Hippocampal formation (tissue), 2 donors: ENCODE data around the gene CACNA2D2.

Experiments used
- DNase-seq, 2 donors: peaks; one replicate each; lab custom pipeline; 2025; lab: John Stamatoyannopoulos, UW

Gene CACNA2D2

DNA sequence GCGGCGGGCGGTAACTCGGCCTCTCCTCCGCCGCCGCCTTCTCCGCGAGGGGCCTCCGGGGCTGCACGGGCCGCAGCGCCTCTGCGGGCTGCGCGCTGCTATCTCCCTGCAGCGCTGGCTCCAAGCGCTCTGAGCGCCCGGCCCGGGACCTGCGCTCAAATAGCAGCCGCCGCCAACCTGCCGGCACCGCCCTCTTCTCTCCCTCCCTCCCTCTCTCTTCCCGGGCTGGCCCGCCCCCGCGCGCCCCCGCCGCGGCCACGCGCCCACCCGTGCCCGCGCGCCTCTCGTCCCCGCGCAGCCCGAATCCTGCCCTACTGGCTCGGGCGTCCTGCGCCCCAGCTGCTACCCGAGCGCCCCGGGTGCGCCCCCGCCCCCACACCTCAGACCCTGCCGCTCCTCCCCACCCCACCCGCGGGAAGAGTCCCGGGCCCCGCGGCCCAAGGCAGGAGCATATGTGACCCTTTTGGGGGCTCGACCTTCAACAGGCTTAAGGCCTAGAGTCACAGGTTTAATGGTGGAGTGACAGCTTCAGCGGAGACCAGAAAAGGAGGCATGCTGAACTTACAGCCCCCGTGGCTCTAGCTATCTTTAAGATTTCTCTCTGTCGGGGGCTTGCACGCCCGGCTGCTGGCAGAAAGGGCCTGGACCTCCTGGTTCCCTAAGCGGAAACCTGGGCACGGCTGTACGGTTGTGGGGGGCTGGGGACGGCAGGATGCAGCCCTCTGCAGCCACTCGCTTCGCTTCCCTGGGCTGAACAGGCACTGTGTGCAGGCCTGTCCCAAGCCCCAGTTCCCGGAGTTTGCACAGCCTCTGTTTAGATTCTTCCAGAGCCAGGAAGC, at the start of gene CACNA2D2:
CACNA2D2 (minus strand) TSS at position 131 of the 839 bp plus-strand sequence. CDS start 211 bp downstream, outside the sequence.
- peak in 1 of 2 donors; percentile 25 for DNase-seq

DNA sequence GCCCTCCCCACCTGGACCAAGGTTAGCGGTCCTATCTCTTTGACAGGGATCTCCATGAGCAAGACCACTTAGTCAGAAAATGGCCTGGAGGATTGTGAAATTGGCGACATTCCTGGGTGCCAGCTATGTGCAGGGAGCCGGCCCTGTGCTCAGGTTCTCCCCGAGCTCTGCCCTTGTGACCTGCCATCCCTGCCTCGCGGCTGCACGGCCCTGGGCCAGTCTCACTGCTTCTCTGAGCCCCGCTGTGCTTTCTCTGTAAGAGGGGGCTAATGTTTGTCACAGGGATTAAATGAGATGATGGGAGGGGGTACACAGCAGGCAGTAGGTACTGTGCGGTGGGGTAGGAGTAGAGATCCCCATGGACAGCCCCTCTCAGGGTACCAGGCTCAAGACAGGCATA, 49.2 kb upstream of the CACNA2D2 start:
- DNase-seq, result no peak

DNA sequence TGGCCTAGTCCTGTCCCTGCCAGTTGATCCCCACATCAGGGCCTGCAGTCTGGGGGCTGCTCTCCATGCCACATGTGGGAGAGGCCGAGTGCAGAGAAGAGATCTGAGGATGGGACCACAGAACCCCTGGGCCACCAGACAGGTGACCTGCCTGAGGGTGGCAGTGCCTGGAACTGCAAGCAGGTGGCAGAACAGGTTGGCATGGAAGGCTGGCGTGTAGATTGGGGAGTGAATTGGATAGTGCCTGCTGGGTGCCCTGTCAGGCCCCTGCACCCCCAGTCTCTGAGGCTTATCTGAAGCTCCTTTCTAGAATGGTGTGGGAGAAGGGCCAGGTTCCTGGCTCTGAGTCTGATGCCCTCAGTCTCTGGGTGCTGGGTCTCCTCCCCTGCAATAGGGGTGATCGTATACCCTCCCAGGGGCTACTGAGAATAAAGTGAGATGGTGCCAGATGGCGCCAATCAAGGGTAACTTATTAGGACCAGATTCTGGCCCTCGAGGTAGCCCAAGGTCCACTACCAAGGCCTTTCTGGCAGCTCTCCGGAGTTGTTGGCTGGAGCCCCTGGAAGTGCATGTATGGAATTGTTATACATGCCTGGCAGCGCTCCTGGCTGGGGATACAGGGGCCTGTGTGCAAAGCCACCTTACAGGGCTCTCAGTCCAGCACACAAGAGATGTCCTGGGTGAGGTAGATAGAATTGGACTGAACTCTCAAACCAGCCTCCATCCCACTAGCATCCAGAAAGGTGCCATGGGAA, 48.4 kb upstream of the CACNA2D2 start:
- no peak for DNase-seq

DNA sequence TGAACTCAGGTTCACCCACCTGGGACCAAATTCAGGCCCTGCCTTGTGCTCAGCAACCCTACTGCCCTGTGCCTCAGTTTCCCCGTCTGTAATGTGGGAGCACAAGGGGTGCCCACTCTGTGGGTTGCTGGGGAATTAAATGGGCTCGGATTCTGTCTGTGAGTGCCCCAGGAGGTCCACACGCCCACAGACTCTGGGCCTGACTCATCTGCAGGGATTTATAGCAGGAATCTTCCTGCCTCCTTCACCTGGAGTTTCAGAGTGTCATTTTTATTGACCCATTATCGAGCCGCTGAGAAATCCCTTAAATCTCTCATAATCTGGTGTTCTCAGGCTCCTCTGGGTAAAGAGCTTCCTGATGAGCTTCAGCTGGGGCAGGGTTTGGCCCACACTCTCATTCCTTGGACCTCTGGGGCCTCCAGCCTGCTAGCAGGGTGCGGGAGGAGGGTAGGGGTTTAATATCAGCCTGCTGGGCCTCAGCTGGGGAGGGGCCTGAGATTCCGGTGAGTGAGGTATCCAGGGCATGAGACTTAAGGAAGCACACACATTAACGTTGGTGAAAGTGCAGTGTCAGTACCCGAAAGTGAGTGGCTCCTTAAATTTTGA, 47.7 kb upstream of the CACNA2D2 start:
- DNase-seq, result no peak

DNA sequence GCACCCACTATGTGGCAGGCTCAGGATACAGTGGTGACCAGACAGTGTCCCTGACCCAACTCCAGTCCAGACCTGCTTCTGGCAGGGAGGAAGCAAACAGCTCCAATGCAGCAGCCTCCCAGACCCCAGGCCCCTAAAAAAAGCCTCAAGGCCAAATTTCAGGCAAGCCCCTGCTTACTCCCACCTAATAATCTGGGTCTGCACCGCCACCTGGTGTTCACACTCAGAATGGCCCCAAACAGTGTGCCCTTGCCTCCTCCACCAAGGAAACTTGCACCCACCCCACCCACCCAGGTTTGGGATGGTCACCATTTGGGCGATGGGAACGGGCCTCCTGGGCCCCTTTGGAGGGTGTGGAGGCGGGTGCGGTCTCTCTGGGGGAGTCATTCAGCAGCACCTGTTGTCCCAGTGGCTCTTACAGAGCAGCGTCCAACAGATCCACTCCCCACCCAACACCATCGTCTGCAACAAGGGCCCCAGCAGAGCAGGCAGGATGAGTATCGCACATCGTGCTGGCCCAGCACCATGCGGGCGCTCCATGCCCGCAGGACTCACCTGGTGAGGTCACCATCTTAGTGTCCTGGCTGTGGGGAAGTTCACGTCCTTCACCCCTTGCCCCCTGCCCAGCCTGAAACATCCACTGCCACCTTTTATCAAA, 46.8 kb upstream of the CACNA2D2 start:
- DNase-seq, result peak in 1 of 2 donors; percentile 29

DNA sequence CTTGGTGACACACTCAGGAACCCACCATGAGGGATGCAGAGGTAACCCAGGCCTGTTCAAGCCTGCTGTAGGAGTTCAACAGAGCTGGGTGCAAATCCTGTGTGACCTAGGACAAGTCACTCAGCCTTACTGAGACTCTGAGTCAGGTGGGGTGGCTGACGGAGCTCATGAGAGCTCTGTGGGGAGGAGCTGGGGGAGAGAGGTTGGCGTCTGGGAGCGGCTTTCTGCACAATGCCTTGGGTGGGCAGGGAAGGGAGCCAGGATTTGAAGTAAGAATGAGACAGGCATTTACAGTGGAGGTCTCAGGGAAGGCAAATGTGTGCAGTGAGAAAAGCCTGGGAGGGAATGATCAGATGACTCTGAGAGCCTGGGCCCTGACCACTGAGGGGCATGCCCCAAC, 45.8 kb upstream of the CACNA2D2 start:
- no peak for DNase-seq

DNA sequence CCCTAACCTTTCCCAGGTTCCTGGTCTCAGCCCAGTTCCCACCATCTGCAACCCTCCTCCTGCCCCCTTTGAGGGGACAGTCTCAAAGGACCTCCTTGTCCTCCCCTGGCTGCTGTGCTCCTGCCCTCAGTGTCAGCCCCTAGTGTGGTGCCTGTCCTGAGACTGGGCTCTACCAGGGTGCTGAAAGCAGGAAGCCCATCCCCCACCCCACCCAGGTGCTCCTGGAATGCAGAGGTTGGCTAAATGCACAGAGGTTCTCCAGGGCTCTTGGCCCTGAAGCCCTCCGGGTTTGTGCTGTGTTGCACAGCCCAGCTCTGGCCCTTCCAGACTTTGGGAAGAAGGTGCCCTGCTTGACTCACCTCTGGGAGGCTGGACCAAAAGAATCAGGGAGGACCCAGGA, 42.3 kb upstream of the CACNA2D2 start:
- no peak for DNase-seq

DNA sequence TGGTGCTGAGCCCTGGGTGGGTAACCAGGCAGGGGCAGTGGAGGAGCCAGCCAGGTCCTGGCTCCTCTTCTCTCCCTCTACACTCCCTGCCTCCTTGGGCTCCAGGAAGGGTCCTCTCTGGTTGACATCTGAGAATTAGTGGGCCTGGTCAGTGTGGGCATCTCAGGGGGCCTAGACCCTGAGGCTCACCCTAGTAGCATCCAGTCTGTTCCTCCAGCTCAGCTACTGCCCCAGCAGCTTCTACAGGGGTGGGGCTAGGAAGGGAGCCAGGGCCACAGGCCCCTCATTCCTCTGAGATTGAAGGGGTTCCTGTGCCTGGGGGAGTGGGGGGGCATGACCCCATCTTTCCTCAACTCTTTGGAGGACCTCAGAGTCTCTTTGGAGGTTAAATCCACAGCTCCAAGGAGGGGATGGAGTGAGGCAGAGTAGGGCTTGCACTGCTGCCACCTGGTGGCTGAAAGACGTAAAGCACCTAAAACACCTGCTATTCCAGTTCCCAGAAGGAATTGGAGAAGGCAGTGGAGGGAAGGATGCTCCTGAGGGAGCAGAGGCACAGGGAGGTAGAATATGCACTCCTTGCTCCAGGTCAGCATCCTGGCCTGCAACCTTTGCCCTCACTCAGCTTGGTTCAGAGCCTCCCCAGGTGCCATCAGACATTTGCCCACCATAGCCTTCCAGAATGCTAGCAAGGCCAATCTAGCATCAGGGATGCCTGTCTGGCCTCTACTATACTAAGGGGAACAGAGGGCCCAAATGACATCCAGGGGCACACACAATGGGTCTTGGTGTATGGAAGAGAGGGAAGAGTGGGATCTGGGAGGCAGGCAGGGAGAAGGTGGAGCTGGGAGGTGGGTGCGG, 39.0 kb upstream of the CACNA2D2 start:
- DNase-seq, result peak; percentile 39 to 46

DNA sequence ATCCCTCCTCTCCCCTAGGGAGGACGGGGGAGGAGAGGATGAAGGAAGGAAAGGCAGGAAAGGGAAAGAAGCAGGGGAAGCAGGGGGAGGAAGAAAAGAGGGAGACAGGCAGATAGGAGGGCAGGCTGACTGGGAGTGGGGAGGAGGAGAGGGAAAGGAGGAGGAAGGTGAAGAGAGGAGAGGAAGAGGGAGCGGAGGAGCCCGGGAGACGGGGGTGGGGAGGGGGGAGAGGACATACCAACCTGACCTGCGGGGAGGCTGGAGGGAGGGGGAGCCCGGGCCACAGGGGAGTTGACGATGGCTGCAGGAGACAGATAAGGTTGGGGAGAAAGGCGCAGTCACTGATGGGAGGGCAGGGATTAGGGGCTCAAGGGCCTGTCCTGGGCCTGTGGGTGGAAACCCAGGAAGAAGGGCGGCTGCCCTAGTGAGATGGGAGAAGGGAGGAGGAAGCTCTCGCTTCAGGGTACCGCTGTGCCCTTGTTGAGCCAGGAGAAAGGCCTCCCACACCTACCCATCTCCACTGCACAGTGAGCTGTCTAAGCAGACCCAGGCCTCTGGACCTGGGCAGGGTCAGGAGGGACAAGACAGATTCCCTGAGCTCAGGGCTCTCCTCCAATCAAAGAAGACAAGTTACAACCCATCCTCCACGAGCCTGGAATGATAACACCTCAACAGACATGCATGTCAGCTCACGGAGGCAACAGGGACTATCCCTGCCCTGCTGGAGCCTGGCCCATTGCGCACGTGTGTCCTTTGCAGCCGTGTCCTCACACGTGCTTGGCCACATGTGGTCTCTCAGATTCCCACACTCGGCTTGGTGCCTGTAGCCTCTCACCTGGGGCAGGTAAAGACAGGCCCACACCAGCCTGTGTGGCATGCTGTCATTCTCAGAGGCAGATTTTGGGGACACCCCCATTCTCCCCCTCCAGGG, 36.2 kb upstream of the CACNA2D2 start:
- DNase-seq, result no peak

DNA sequence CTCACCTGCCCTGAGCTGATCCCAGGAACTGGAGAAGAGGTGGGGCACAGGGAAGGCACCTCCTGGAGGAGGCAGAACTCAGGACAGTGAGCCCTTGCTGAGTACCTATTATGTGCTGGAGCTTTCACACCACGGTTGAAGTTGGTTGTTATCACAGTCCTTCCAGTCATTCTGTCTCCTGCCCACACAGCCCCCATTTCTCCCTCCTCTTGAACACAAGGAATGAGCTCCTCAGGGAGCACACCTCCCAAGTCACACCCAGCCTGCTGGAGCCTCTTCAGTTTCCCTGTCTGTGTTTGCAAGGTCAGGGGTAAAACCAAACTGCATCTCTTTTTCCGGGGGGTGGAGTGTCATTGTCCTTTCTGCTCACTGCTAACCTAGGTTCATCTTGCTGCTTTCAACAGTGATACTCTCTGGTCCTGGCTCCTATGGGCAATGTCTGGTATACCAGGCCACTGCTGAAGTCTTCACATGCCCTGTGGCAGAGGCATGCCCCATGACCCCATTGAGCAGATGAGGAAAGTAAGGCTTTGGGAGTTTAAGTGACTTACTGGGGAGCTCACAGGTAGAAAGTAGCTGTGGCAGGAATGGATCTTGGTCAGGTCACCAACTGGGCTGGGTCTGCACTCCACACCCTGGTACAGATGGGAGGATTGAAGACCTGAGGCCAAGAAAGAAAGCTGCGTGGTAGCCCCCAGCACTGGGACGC, 34.1 kb upstream of the CACNA2D2 start:
- no peak for DNase-seq

DNA sequence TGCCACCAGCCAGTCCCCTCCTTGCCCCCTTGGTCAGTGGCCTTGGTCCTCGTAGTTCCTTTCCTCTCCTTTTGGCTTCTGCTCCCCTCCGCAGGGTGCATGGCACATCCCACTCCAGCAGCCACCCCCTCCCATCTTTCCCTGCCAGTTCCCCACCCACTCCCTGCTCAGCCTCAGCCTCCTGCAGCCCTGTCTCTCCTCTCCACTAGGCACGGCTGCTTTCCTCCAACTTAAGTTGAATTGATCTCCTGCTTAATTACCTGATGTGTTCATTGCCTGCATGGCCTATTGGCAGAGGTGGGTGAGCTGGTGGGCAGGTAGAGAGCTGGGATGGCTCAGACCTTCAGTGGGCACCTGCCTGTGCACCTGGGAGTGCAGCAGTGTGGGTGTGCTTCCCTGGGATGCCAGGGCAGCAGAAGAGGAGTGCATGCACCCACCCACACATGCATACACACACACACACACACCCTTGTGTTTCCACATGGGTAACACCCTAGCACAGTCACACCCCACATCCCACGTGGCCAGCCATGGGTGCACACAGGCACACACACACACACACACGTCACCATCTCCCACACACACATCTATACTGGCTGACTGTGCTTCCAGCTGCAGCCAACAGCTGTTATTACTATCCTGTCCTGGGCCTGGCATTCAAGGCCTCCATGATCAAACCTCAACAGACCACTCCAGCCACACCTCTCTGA, 33.2 kb upstream of the CACNA2D2 start:
- no peak for DNase-seq

DNA sequence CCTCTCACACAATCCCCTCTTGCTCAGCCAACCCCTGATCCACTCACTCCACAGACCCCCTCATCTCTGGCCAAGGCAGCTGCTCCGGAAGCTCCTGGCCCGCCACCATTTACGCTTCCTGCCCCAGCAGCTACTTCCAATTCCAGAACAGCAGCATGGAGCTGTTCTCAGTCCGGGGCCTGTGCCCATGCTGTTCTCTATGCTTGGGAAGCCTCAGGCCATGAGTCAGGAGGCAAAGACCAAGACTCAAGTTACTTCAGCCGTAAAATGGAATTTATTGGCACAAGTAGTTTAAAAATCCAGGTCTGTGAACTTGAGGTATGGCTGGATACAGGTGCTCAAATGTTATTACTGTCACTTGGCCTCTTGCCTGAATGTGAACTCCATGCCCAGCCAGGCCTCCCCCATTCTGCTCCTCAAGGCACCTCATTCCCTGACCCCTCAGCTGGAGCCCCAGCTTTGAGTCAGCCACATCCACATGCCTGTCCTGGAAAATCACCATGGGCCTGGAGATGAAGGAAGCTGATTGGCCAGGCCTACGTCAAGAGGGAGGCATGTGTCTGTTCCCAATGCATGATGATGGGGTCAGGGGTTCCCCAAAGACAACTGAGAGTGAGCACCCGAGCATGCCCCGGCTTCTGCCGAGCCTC, 31.4 kb upstream of the CACNA2D2 start:
- no peak for DNase-seq

DNA sequence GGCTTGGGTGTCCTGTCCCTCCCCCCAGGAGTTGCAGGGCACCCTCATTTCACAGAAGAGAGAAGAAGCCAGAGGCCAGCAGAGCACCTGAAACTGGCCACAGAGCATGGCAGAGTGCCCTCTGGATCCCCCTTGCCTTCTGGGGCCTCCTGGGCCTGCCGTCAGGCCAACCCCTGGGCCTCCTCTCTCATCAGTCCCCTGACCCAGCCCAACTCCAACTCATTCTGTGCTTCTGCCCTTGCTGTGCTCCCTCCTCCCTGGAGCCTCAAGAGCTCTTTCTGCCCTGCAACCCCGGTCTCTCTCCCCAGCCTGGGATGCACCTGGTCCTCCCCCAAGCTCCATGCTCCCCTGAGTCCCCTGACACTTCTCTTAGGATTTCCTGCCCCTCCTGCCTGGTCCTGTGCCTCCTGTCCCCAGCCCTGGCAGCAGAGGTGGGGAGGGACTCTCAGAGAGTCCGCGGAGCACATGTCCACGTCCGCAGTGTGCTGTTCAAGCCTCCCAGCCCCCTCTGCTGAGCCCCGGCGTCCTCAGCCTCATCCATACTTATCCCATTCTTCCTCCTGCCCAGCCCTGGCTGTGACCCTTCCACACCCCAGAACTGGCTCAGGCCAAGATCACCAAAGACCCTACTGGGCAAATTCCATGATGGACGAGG, 30.5 kb upstream of the CACNA2D2 start:
- DNase-seq, result no peak

DNA sequence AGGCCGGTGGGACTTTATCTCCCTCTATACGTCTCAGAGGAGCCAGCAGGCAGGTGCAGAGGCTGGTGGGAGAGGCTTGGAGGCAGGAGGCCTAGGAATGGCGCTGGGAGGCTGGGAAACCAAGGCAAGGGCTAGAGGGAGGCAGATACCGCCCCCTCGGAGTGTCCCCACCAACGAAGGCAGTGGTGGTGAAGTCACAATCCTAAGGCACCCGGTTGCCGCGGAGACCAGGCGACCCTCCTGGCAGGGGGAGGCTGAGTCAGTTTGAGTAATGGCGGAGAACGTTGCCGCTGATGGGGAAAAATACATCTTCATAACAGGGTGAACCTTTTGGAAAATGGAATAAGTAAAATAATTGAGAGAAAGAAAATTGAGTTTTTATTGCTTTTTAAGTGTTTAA, 29.9 kb upstream of the CACNA2D2 start:
- no peak for DNase-seq

DNA sequence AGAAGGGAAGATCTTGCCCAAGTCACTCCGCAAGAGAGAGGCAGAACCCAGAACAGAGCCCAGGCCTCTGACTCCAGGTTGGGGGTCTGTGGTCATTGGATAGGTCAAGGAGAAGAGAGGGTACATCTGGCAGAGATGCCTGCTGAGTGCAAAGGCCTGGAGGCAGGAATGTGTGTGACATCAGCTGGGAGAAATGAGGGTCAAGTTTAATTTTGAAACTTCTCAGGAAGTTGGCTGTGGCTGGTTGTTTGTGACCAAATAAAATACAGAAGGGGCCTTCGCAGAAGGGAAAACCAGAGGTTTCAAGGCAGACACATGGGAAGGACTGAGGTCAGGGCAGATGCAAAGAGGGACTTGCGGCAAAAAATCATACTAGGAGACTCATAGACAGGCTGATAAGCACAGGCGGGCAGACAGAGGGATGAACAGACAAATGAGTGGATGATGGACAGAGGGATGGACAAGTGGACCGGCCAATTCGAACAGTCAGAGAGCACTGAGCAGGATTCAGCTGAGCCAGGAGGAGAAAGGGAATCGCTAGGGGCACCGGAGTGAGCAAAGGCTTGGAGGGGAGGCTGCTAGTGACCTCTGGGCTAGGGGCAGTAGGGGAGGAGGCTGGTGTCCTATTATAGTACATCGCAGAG, 28.8 kb upstream of the CACNA2D2 start:
- DNase-seq, result no peak

DNA sequence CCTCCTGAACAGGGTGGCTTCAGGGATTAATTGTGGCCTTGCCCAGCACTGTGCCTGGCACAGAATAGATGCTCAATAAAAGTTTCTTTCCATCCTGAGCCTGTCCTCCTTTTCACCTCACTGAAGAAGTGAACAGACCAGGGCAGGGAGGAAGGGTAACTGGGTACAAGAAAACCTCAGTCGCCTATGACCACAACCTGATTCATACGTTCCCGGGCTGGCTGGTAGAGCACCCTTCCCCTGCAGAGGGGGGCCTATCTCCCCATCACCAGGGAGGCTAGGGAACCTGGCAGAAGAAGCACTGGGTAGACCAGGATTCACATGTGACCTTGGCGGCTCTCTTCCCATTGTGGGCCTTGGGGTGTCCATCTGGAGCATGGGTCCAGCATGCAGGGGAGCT, 27.8 kb upstream of the CACNA2D2 start:
- no peak for DNase-seq
